H9 (cell line): Measurements from ENCODE around the gene PARD3. TPM values are rescaled to one million over a fixed set of nuclear protein-coding genes. Genes with fewer than 3 reads are reported as not detected.

Source experiments
- DNase-seq: peaks from one replicate; pipeline ENCODE4 v3.0.0-alpha.2; 2017
- H2AFZ ChIP-seq: one replicate; pipeline ENCODE4 v1.6.1; 2013; ENCODE audit warnings: mild to moderate bottlenecking, low read length, control low read depth, moderate library complexity
- H2AK5ac ChIP-seq: 2 replicates; pipeline ENCODE4 v1.6.1; 2013; ENCODE audit warnings: low read length, control low read depth, mixed read lengths; ENCODE audit not compliant: insufficient read length
- H2BK120ac ChIP-seq: one replicate; pipeline ENCODE4 v1.6.1; 2013; ENCODE audit warnings: low read depth, mild to moderate bottlenecking, low read length, control low read depth, inconsistent platforms; ENCODE audit not compliant: poor library complexity, severe bottlenecking
- H2BK12ac ChIP-seq: 2 replicates; pipeline ENCODE4 v1.6.1; 2013; ENCODE audit warnings: low read length, control low read depth, mixed read lengths, low read depth; ENCODE audit not compliant: insufficient read length
- H2BK15ac ChIP-seq: 2 replicates; pipeline ENCODE4 v1.6.1; 2013; ENCODE audit warnings: low read depth, low read length, control low read depth
- H2BK20ac ChIP-seq: one replicate; pipeline ENCODE4 v1.6.1; 2013; ENCODE audit warnings: low read depth, mild to moderate bottlenecking, low read length, control low read depth, inconsistent platforms; ENCODE audit not compliant: poor library complexity, severe bottlenecking
- H2BK5ac ChIP-seq: 2 replicates; pipeline ENCODE4 v1.6.1; 2013; ENCODE audit warnings: low read length, control low read depth, mixed read lengths; ENCODE audit not compliant: insufficient read length
- H3K14ac ChIP-seq: 2 replicates; pipeline ENCODE4 v1.6.1; 2013; ENCODE audit warnings: low read length, control low read depth; ENCODE audit not compliant: insufficient read depth
- H3K18ac ChIP-seq: 2 replicates; pipeline ENCODE4 v1.6.1; 2013; ENCODE audit warnings: low read depth, mild to moderate bottlenecking, mixed read lengths, low read length, control low read depth; ENCODE audit not compliant: insufficient read length
- H3K23ac ChIP-seq: 2 replicates; pipeline ENCODE4 v1.6.1; 2013; ENCODE audit warnings: low read length, control low read depth, mixed read lengths, low read depth; ENCODE audit not compliant: insufficient read length
- H3K23me2 ChIP-seq: 2 replicates; pipeline ENCODE4 v1.6.1; 2013; ENCODE audit warnings: low read depth, mild to moderate bottlenecking, mixed read lengths, low read length, control low read depth; ENCODE audit not compliant: insufficient read length, poor library complexity, severe bottlenecking
- H3K27ac ChIP-seq: 2 replicates; pipeline ENCODE4 v1.5.1; 2013; ENCODE audit warnings: low read length, control low read depth, mixed read lengths, low read depth; ENCODE audit not compliant: insufficient read length
- H3K27me3 ChIP-seq: 2 replicates; pipeline ENCODE4 v1.6.1; 2013; ENCODE audit warnings: low read length, control low read depth, inconsistent platforms; ENCODE audit not compliant: insufficient read depth
- H3K4ac ChIP-seq: 2 replicates; pipeline ENCODE4 v1.6.1; 2013; ENCODE audit warnings: low read depth, mild to moderate bottlenecking, control low read depth, inconsistent platforms, low read length, moderate library complexity
- H3K4me1 ChIP-seq: 2 replicates; pipeline ENCODE4 v1.6.1; 2013; ENCODE audit warnings: low read length, control low read depth, inconsistent platforms; ENCODE audit not compliant: insufficient read depth
- H3K4me2 ChIP-seq: 2 replicates; pipeline ENCODE4 v1.6.1; 2013; ENCODE audit warnings: low read length, control low read depth, mixed read lengths; ENCODE audit not compliant: insufficient read length, insufficient read depth
- H3K56ac ChIP-seq: 2 replicates; pipeline ENCODE4 v1.6.1; 2013; ENCODE audit warnings: low read depth, mild to moderate bottlenecking, mixed read lengths, low read length, control low read depth; ENCODE audit not compliant: insufficient read length
- H3K79me1 ChIP-seq: 2 replicates; pipeline ENCODE4 v1.6.1; 2013; ENCODE audit warnings: low read depth, mild to moderate bottlenecking, moderate library complexity, low read length, control low read depth, inconsistent platforms; ENCODE audit not compliant: insufficient read depth, poor library complexity, severe bottlenecking
- H3K79me2 ChIP-seq: 2 replicates; pipeline ENCODE4 v1.6.1; 2013; ENCODE audit warnings: low read length, control low read depth, inconsistent platforms; ENCODE audit not compliant: insufficient read depth
- H3K9ac ChIP-seq: 2 replicates; pipeline ENCODE4 v1.6.1; 2013; ENCODE audit warnings: low read length, control low read depth, mixed read lengths; ENCODE audit not compliant: insufficient read length; ENCODE audit errors: extremely low read depth
- H3K9me3 ChIP-seq: one replicate; pipeline ENCODE4 v1.6.1; 2013; ENCODE audit warnings: low read depth, low read length, inconsistent platforms; ENCODE audit not compliant: control insufficient read depth
- H3T11ph ChIP-seq: one replicate; pipeline ENCODE4 v1.6.1; 2013; ENCODE audit warnings: mild to moderate bottlenecking, low read length, control low read depth, inconsistent platforms
- H4K20me1 ChIP-seq: one replicate; pipeline ENCODE4 v1.6.1; 2013; ENCODE audit not compliant: control insufficient read depth, insufficient read length, insufficient read depth
- H4K5ac ChIP-seq: 2 replicates; pipeline ENCODE4 v1.6.1; 2013; ENCODE audit warnings: low read depth, mild to moderate bottlenecking, mixed read lengths, low read length, control low read depth; ENCODE audit not compliant: insufficient read length
- H4K8ac ChIP-seq: replicated peaks from 2 replicates; pipeline ENCODE4 v1.6.1; 2013; ENCODE audit warnings: low read length, control low read depth, mixed read lengths, low read depth; ENCODE audit not compliant: insufficient read length
- H4K91ac ChIP-seq: 2 replicates; pipeline ENCODE4 v1.6.1; 2013; ENCODE audit warnings: low read depth, mild to moderate bottlenecking, moderate library complexity, mixed read lengths, low read length, control low read depth; ENCODE audit not compliant: insufficient read length
- H3K27ac Mint-ChIP-seq, 3 experiments: 2 replicates in 2 of 3; 3 replicates in 1 of 3; pipeline ENCODE4 v1.8.0; 2020 to 2021; ENCODE audit warnings: mixed read lengths in 3 of 3, mild to moderate bottlenecking in 1 of 3, moderate library complexity in 1 of 3
- H3K27me3 Mint-ChIP-seq: 2 replicates; pipeline ENCODE4 v1.8.0; 2021; ENCODE audit warnings: low read depth, mild to moderate bottlenecking, moderate library complexity, mixed read lengths
- H3K36me3 Mint-ChIP-seq, 3 experiments: 2 replicates in 2 of 3; 3 replicates in 1 of 3; pipeline ENCODE4 v1.8.0; 2020 to 2021; ENCODE audit warnings: low read depth in 3 of 3, mixed read lengths in 3 of 3; ENCODE audit not compliant: insufficient read depth in 1 of 3
- H3K4me1 Mint-ChIP-seq, 2 experiments: 2 replicates each; pipeline ENCODE4 v1.8.0; 2020; ENCODE audit warnings: mixed read lengths in 2 of 2
- H3K4me3 Mint-ChIP-seq, 2 experiments: 2 replicates in 1 of 2; 3 replicates in 1 of 2; pipeline ENCODE4 v1.8.0; 2020 to 2021; ENCODE audit warnings: mild to moderate bottlenecking in 2 of 2, mixed read lengths in 2 of 2, moderate library complexity in 1 of 2
- H3K9me3 Mint-ChIP-seq, 2 experiments: 2 replicates in 1 of 2; 3 replicates in 1 of 2; pipeline ENCODE4 v1.8.0; 2020; ENCODE audit warnings: mild to moderate bottlenecking in 2 of 2, mixed read lengths in 2 of 2, moderate library complexity in 1 of 2
- CTCF ChIP-seq: fragments of 200-600 bp; sonication (generic); conservative IDR thresholded peaks from 3 replicates; pipeline ENCODE4 v1.8.0; 2021; ENCODE audit warnings: antibody characterized with exemption, mild to moderate bottlenecking
- WGBS: extraction: QIAGEN DNeasy Blood & Tissue Kit; methylation state at CpG from one replicate; pipeline ENCODE4 v1.1.7; 2013; ENCODE audit warnings: missing lambda C conversion rate, low lambda C conversion rate, mixed read lengths; ENCODE audit not compliant: insufficient read length; ENCODE audit errors: extremely low coverage; 5-methylcytosine and 5-hydroxymethylcytosine counted together
- total RNA-seq: library from RNA; stranded (reverse); gene quantifications from 2 replicates; pipeline ENCODE4 v1.2.1, GENCODE V29; 2021

Gene PARD3
- total RNA-seq, 1 experiment from 2014 or later: 44.7 TPM

GRCh38 chr10:34801097-34801733 lies 13.9 kb downstream of the PARD3 start:
- H3K27ac Mint-ChIP-seq: peak overlapping the region in 1 of 3 experiments; percentile 25; a peak in 2 of 7 replicates
- no peak overlapping the region for H2BK12ac ChIP-seq
- H2BK20ac ChIP-seq: no peak overlapping the region

More at GRCh38 chr10:34801097-34801733, 13.9 kb downstream of the PARD3 start:
- no peak for DNase-seq
- Mint-ChIP-seq H3K27me3 (no peaks in the 10 kb centered on the region), H3K4me3 (no peak overlapping the region), H3K36me3 (peaks cover 0 to 9% (median under 1%) of the 10 kb centered on the region in 3 experiments; a peak in 4 of 7 replicates), H3K9me3 (no peaks in the 10 kb centered on the region), H3K4me1 (peaks cover 23 to 34% of the 10 kb centered on the region in 2 experiments)
- Histone ChIP-seq H3K27ac (no peak overlapping the region), H3T11ph (no peak overlapping the region), H3K14ac (no peak overlapping the region), H4K5ac (no peak overlapping the region), H2BK5ac (no peak overlapping the region), H4K20me1 (no peaks in the 10 kb centered on the region), H3K56ac (no peak overlapping the region), H2AFZ (no peak overlapping the region), H3K9ac (no peak overlapping the region), H3K4me1 (no peaks in the 10 kb centered on the region), H2BK120ac (no peak overlapping the region), H3K23ac (no peak overlapping the region), H3K9me3 (no peaks in the 10 kb centered on the region), H3K18ac (no peak overlapping the region), H3K23me2 (no peaks in the 10 kb centered on the region), H4K91ac (no peak overlapping the region), H3K79me1 (peaks cover 6% of the 10 kb centered on the region), H2BK15ac (no peak overlapping the region), H3K79me2 (peaks cover 9% of the 10 kb centered on the region; the same call in 1 of the 2 replicates), H3K4ac (no peak overlapping the region), H3K4me2 (no peak overlapping the region), H4K8ac (no peak overlapping the region), H2AK5ac (no peak overlapping the region), H3K27me3 (no peaks in the 10 kb centered on the region)
- no peak for TF ChIP-seq CTCF
- WGBS: no CpG with 5 or more reads among the region's 7 CpGs
